Kidney glomerular epithelial cell (primary cell): ENCODE results near the gene RAB3GAP2.
"Not testable (repeated sequence)": the region's sequence is repeated elsewhere in the genome, so short reads cannot be mapped to it uniquely, and the experiment has no call there.

Source experiments
- DNase-seq: peaks from one replicate; lab custom pipeline; 2025; lab: John Stamatoyannopoulos, UW

The RAB3GAP2 gene

DNA sequence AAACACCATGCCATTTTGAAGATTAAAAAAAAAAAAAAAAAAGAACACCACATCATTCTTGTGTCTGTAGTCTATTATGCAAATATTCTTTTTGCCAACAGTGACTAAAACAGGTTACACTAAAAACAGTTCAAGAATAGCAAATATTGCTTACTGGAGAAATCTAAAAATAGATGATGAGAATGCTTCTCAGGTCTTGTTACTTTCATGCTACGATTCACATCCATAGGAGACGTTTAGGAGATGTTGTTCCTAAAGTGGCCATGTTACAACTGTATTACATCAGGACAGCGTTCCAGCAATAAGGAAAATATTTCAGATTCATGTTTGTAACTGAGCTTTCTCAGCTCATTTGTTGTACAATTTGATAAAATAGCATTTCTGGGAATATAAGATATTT lies 32.3 kb downstream of the RAB3GAP2 start:
- no peak for DNase-seq

DNA sequence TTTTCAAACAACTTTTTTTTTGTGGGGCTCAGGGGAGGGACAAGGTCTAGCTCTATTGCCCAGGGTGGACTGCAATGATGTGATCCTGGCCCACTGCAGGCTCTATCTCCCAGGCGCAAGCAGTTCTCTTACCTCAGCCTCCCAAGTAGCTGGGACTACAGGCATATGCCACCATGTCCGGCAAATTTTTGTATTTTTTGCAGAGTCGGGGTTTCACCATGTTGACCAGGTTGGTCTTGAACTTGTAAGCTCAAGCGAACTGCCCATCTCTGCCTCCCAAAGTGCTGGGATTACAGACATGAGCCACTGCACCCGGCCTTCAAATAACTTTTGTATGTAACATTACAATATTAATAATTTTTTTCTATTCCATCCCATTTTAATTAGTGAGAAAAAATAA lies 33.0 kb downstream of the RAB3GAP2 start:
- DNase-seq, result no peak

DNA sequence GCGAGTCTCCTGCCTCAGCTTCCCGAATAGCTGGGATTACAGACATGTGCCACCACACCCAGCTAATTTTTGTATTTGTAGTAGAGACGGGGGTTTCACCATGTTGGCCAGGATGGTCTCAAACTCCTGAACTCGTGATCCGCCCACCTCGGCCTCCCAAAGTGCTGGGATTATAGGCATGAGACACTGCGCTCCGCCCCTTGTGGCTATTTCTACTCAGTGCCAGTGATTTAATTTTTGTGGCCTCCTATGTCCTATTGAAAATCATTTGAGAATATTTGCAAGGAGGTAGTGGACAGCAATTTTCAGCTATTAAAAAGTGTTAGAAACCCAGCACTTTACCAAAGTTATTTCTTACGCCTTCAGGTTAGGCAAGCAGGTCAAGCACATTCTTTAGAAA lies 36.0 kb downstream of the RAB3GAP2 start:
- not testable (repeated sequence) for DNase-seq

DNA sequence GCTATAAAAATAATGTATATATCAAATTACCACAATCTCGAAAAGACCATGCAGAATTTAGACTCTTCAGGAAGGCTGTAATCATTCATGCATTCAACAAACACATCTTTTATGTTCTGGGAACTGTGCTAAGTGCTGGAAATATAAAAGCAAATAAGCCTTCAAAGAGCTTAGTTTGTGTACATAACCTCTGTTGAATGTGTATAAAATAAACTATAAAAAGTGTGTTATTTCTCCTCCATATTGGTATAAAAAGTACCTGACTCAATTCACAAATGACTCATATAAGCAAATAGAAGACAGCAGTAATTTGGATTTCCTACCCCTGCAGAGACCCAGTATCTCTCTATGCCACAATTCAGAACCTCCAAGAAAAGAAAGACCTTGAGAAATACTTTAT lies 36.8 kb downstream of the RAB3GAP2 start:
- no peak for DNase-seq

DNA sequence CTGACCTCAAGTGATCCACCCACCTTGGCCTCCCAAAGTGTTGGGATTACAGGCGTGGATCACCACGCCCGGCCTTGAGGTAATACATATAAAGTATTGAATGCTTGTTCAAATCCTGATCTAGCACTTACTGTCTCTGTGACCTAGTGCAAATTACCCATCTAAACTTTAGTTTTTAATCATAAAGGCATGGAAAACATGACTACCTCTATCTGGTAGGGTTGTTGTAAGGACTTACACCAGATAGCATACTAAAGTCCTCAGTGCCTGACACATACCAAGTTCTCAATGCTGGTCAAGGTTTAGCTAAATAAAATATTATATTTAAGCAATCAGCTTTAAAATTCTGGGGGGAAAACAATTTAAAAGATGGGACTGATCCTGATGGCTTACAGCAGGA lies 38.3 kb downstream of the RAB3GAP2 start:
- DNase-seq, result no peak

DNA sequence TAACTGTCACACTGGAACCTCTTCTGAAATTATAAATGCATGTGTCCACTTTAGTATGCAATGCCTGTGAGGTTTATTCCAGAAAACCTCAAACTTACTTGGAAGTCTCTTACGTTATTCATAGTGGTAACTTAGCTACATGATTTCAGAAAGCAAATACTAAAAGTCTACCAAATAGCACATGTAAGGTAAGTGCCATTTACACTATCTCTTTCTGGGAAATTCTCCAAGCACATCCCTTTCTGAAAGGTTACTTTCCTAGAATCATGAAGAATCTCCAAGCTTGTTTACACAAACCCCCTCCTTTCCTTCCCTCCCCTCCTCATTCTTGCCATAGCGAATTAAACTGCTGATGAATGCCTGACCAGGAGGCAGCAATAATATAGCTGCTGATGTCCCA lies 42.5 kb downstream of the RAB3GAP2 start:
- no peak for DNase-seq

DNA sequence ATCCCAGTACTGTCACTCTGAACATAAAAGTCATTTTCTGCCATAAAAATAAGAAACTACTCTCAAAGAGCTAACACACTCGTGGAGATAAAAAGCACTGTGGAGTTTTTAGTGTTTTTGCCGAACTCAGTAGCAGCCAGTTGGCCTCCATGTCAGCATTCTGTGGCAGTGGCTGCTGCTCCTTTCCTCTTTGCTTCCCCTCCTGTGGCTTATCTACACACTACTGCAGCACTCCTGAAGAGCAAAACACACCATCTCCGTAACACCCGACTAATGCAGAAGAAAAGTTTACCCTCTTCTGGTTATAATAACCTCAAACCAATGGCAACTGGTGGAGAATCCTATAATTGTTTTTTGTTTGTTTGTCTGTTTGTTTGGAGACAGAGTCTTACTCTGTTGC lies 44.9 kb downstream of the RAB3GAP2 start:
- DNase-seq, result no peak

DNA sequence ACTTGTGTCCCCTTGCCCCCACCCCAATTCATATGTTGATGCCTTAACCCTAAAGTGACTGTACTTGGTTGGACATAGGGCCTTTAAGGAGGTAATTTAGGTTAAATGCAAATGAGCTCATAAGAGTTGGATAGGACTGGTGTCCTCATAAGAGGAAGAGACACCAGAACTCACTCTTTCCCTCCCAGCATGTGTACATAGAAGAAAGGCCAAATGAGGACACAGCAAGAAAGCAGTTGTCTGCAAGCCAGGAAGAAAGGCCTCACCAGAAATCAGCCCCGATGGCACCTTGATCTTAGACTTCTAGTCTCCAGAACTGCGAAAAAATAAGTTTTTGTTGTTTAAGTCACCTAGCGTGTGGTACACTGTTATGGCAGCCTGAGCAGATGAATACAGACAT lies 45.5 kb downstream of the RAB3GAP2 start:
- DNase-seq, result no peak

DNA sequence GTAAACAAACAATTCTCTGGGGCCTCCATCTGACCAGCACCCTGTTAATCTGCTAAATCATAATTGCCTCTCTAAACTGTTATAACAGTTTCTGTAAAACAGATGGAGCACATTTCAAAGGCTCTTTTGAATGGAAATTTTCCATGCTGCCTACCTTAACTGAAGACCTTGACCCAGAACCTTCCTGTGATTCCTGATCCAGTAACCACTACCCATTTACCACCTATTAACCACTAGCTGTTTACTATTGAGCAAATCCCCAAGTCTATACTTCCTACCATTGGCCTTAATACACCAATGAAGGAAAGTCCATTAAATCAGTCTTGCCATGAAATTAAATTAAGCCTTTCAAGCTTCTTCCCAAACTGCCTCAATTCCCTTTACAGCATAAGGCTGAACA lies 46.3 kb downstream of the RAB3GAP2 start:
- no peak for DNase-seq

DNA sequence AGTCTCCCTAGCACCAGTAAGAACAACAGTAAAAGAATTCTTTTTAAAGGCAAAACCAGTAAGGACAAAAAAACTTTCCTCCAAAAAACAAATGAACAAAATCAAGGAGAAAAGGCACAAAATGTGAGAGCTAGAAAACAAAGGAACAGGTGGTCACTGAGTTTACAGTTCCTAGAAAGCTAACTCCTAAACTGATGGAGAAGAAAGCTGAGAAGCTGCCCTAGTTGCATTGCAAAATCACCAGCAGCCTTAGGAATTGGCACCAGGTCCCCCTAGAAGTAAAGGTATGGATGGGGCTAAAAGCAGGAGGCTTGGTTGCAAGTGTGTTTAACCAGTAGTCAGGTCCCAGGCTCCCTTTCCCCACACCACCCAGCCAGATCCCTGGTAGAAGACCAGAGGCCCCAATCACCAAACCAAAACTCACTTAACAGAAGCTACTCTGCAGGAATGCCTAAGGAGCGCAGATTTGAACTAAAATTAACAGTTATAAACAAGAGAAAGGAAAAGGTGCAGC lies 47.6 kb downstream of the RAB3GAP2 start:
- no peak for DNase-seq

DNA sequence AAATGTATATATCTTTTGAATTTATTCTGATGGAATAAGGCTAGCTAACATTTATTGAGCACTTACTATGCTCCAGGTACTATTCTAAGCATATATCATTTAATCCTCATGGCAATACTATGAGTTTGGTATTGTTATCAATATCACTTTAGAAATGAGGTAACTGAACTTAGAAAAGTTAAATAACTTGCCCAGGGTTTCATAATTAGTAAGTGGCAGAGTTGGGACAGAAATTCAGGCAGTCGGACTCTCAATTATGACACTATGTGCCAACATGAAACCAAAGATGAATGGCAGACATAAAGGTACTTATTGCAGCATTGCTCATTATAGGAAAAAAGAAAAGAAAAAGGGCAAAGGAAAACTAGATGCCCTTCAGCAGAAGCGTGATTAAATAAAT lies 48.2 kb downstream of the RAB3GAP2 start:
- no peak for DNase-seq

DNA sequence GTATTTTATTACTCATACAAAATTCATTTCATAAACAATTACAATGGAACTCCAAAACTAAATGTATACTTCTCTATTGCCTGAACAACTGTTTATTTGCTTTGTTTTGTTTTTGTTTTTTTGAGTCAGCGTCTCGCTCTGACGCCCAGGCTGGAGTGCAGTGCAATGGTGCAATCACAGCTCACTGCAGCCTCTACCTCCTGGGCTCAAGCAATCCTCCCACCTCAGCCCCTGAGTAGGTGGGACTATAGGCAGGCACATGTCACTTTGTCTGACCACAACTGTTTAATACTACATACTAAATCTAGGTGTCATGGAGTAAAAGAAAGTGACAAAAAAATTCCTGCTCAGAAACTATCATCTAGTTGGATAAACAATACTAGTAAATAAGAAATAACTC lies 49.3 kb downstream of the RAB3GAP2 start:
- DNase-seq, result no peak

DNA sequence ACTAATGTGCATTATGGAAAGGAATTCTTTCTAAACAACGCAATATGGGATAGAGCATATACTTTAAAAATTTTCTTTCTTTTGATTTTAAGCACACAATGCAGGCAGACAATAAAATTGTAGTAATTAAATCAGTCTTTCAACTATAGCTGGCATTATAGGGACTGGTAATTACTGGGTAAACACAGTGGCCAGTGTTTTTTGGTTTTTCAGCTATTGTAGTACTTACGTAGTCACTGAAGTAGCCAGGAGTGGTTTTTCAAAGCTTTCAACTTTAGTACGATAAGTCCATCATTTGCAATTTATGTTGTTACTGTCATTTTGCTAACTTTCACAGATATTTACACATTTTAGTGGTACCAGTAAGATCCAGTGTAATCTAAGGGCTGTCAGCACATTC lies 50.6 kb downstream of the RAB3GAP2 start:
- DNase-seq, result no peak

DNA sequence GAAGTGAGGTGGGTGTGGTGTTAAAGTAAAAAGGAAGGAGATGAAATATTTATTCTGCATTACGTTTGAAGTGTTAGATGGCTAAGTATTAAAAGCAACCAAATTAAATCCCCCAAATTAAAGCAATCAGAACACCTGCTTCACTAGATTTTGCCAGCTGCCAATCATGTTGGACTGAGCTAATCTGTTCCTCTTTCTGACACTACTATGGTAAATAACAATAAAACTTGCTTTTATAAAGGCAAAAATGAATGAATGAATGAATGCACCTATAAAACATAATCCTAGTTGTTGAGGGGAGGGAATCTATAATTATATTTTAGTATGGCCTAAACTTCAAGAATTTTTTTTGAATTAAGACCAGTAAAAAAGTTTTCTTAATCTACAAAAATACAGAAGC lies 51.0 kb downstream of the RAB3GAP2 start:
- no peak for DNase-seq

DNA sequence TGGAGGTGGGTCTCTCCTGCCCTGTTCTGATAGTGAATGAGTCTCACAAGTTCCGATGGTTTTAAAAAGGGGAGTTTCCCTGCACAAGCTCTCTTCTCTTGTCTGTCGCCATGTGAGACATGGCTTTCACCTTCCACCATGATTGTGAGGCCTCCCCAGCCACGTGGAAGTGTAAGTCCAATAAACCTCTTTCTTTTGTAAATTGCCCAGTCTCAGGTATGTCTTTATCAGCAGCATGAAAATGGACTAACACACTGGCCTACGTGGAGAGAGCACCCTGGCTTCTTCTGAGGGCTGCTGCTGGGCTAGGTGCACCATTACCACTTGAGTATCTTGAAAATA lies 51.6 kb downstream of the RAB3GAP2 start:
- not testable (repeated sequence) for DNase-seq

DNA sequence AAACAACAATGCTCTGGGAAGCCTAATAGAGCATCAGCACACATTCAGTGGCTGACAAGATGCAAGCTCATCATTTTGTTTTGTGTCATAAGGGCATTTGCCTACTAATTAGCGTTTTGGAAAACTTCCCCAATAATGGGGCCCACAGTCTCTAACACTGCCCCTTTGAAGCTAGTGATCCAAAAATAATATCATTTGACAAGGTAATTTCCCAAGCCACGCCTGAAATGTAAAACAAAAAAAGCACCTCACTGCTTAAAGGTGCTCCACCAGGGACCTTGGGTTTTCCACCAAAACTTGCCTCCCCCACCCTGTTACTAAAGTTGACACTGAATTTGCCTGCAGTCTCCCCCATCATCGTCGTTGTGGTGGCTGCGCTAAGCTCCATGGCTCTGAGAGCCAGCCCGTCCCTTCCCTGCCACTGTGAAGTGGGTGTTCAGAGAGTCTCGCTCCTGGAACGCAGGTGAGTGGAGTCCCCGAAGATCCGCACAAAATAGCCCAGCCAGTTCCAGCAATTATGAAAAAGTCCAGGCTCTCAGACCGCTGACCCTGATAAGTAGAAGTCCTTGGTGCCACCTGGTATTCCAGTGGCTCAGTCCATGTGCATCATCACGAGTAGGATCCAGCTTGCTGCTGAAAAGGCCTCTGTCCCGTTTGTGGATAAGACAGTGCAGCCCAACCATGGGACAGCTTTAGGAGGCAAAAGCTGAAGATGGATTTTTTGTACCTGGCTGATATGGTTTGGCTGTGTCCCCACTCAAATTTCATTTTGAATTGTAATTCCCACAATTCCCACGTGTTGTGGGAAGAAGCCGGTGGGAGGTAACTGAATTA lies 52.2 kb downstream of the RAB3GAP2 start:
- no peak for DNase-seq

DNA sequence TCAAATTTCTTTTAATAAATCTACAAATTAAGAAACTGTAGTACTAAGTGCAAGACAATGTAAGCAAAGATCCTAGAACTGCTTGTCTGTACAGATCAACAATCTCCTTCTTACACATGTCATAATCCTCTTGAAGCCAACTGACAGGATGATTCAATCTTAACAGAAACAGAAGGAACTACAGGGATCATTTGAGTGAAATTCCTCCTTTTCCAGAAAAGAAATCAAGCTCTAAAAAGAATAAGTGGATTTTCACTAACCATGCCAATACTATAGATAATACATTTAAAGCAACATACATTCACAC lies 53.2 kb downstream of the RAB3GAP2 start:
- no peak for DNase-seq

DNA sequence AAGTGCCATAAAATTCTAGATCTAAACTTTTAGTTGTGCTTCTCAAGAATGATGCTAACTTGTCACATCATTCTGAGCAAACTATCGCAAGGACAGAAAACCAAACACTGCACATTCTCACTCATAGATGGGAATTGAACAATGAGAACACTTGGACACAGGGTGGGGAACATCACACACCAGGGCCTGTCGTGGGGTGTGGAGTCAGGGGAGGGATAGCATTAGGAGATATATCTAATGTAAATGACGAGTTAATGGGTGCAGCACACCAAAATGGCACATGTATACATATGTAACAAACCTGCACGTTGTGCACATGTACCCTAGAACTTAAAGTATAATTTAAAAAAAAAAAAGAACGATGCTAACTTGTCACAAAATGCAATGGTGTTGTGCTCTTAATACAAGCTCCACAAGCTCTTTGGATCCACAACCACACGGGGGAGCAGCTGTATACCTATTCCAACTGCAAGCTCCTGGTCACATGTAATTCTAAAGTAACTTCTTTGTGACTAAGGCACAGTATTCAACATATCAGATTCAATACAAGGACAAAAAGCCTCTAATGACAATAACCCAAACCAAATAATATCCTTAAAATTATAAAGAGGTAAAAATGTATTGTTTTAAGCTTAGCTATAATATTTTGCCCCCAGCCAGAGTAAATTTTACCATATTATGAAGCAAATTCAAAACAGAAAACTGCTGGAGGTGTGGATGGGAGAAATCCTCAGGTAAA lies 53.7 kb downstream of the RAB3GAP2 start:
- DNase-seq, result peak; percentile 48

DNA sequence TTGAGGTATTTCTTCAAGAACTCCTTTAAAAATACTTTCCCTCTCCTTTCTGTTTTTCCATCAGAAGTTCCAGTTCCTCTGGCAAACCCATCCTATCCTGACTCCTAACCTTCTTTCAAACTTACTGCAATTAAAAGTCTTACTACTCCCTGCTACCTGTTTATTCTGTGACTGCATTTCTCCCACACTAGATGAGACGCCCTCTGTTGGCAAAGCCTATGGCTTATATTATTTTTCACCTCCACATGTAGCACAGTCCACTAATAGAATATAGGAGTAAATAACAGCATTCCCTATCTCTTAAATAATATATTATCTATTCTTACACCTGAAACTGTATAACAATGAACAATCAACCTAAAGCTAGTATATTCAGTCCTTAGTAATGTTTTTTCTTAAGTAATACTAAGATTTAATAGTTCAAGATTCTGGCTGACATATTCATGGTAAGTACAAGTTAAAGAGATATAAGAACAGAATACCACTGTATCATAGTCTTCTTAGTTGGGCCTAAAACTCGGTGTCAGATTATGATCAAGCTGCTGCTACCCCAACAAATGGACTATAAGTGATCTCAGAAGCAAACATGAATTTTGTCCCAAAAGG lies 54.8 kb downstream of the RAB3GAP2 start:
- DNase-seq, result no peak

DNA sequence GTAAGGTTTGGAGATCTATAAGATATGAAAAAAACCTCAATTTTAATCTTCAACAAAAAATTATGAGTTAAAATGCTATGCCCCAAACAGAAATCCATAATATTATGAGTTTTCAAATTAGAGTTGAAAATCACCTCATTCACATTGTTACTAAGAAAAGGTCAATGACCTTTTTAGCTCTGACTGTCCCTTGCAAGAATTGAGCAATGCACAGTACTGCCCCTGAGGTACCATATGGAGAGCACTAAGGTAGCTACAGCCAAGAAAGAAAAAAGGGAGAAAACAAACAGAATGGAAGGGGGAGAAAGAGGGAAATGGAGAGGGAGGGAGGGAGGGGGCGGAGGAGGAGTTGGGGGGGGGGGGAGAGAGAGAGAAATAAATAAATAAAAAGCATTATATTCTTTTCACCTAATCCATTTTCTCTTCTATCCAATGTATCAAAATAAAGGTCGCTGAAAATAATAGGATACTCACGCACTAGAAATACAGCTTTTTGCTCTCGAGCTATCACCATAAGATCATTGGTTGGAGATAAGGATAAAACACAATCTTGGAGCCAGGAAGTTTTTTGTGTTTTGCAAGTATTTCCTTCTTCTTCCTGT lies 58.8 kb downstream of the RAB3GAP2 start:
- no peak for DNase-seq

DNA sequence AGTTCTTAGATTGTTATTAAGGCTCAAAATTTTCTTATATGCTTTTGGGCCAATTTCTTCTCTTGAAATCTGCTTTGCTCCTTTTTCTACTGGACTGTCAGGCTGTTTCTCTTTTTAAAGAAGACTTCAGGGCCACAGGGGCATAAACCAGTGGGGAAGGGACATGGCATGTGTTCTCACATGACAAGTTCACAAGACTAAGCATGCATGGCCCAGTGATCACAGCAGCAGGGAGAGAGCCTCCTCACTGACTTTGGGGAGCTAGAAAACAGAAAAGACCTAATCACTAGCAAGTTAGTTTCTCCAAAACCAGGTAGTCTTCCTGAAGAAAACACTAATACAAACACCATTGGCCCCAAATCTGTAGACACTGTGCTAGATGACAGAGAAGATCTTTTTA lies 64.8 kb downstream of the RAB3GAP2 start:
- no peak for DNase-seq

DNA sequence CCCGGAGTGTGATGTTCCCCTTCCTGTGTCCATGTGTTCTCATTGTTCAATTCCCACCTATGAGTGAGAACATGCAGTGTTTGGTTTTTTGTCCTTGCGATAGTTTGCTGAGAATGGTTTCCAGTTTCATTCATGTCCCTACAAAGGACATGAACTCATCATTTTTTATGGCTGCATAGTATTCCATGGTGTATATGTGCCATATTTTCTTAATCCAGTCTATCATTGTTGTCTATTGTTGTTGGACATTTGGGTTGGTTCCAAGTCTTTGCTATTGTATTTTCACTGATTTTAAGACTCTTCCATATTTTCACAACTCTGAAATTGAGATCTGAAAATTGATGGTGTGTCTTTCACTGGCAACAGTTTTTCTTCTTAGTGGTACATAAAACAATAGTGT lies 67.5 kb downstream of the RAB3GAP2 start:
- not testable (repeated sequence) for DNase-seq

DNA sequence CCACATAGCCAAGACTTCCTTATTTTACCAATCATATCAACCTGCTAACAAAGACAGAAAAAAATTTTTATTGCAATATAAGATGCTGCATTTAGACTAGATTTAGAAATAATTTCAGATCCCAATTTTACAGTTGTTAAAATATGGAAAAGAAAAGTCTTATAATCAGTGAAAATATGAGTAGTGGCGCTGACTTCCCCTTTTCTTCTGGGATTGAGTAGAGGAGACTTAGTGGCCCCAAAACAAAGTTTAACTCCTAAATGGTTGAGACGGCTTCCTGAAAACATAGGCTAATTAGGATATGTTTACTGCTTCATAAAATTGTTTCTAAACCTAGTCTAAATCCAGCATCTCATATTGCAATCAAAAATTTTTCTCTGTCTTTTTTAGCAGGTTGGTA lies 68.4 kb downstream of the RAB3GAP2 start:
- DNase-seq, result no peak
